ENCODE results near the gene MAP3K14.

Gene MAP3K14

GRCh38 chr17:45231481-45232116 lies 85.2 kb downstream of the MAP3K14 start:
- DNase-seq, result no peak

- DNase-seq, result no peak
These were observed 85.9 kb downstream of the MAP3K14 start for GRCh38 chr17:45230787-45231480.

- DNase-seq, result no peak
These were observed 86.4 kb downstream of the MAP3K14 start for GRCh38 chr17:45230410-45230786.

GRCh38 chr17:45229681-45230409 lies 87.0 kb downstream of the MAP3K14 start:
- DNase-seq, result no peak

- no peak for DNase-seq
These were observed 87.9 kb downstream of the MAP3K14 start for GRCh38 chr17:45228763-45229539.

GRCh38 chr17:45227926-45228762 lies 88.7 kb downstream of the MAP3K14 start:
- no peak for DNase-seq

- no peak for DNase-seq
These were observed 89.5 kb downstream of the MAP3K14 start for GRCh38 chr17:45227101-45227925.

- no peak for DNase-seq
These were observed 90.2 kb downstream of the MAP3K14 start for GRCh38 chr17:45226576-45226975.

- DNase-seq, result no peak
These were observed 90.8 kb downstream of the MAP3K14 start for GRCh38 chr17:45225964-45226530.

GRCh38 chr17:45225051-45225700 lies 91.6 kb downstream of the MAP3K14 start:
- DNase-seq, result no peak

GRCh38 chr17:45224671-45225050 lies 92.2 kb downstream of the MAP3K14 start:
- no peak for DNase-seq

GRCh38 chr17:45223539-45224528 lies 93.0 kb downstream of the MAP3K14 start:
- DNase-seq, result no peak

- DNase-seq, result no peak
These were observed 93.8 kb downstream of the MAP3K14 start for GRCh38 chr17:45222996-45223538.

GRCh38 chr17:45222289-45222995 lies 94.4 kb downstream of the MAP3K14 start:
- no peak for DNase-seq

GRCh38 chr17:45222014-45222288 lies 94.9 kb downstream of the MAP3K14 start:
- no peak for DNase-seq

- no peak for DNase-seq
These were observed 95.5 kb downstream of the MAP3K14 start, which contains the start of gene FMNL1 for GRCh38 chr17:45221081-45222013. FMNL1 (plus strand) TSS chr17:45221885; CDS start chr17:45222125, 240 bp downstream.

- DNase-seq, result no peak
These were observed 96.7 kb downstream of the MAP3K14 start for GRCh38 chr17:45220079-45220478.
